ENCODE measurements around the gene MRPS15.

MRPS15 gene

GRCh38 chr1:36510418-36510817, 46.2 kb upstream of the MRPS15 start:
- Histone ChIP-seq H3K27me3 (ENCODE audit: insufficient read depth, low read length, poor library complexity) (peaks cover 9% of the 10 kb centered on the region), H3K36me3 (ENCODE audit: insufficient read depth, low read length) (no peaks in the 10 kb centered on the region), H2AFZ (ENCODE audit: low read depth, low read length) (no peak overlapping the region), H3K79me2 (ENCODE audit: insufficient read depth, low read length) (no peaks in the 10 kb centered on the region), H4K20me1 (ENCODE audit: insufficient read depth, low read length) (peaks cover 2% of the 10 kb centered on the region; the same call in 1 of the 2 replicates), H3K4me1 (ENCODE audit: insufficient read depth, low read length) (no peaks in the 10 kb centered on the region), H3K4me2 (ENCODE audit: insufficient read depth, low read length) (no peak overlapping the region), H3K27ac (ENCODE audit: low read length) (no peak overlapping the region), H3K4me3 (ENCODE audit: low read depth in 1 of 2, low read length in 2 of 2) (no peak overlapping the region), H3K9me3 (ENCODE audit: insufficient read depth, low read length, severe bottlenecking) (no peaks in the 10 kb centered on the region), H3K9ac (ENCODE audit: low read depth, low read length) (no peak overlapping the region)
- ATAC-seq (ENCODE audit: insufficient read depth, low read depth) (no peak), DNase-seq (no peak)
- TF ChIP-seq CTCF (IDR thresholded peaks at IDR 0.05; ENCODE audit: borderline replicate concordance, extremely low read depth, low read length, poor library complexity, severe bottlenecking) (no peak), EZH2 (IDR thresholded peaks at IDR 0.05; ENCODE audit: borderline replicate concordance, low read depth, low read length, severe bottlenecking) (no peak)

GRCh38 chr1:36508257-36508656, 44.1 kb upstream of the MRPS15 start:
- DNase-seq (no peak), ATAC-seq (ENCODE audit: insufficient read depth, low read depth) (no peak)
- Histone ChIP-seq H2AFZ (ENCODE audit: low read depth, low read length) (no peak overlapping the region), H3K4me3 (ENCODE audit: low read depth in 1 of 2, low read length in 2 of 2) (no peak overlapping the region), H4K20me1 (ENCODE audit: insufficient read depth, low read length) (no peaks in the 10 kb centered on the region), H3K36me3 (ENCODE audit: insufficient read depth, low read length) (no peaks in the 10 kb centered on the region), H3K4me1 (ENCODE audit: insufficient read depth, low read length) (no peaks in the 10 kb centered on the region), H3K9ac (ENCODE audit: low read depth, low read length) (no peak overlapping the region), H3K79me2 (ENCODE audit: insufficient read depth, low read length) (no peaks in the 10 kb centered on the region), H3K27ac (ENCODE audit: low read length) (no peak overlapping the region), H3K27me3 (ENCODE audit: insufficient read depth, low read length, poor library complexity) (peaks cover 24% of the 10 kb centered on the region), H3K4me2 (ENCODE audit: insufficient read depth, low read length) (no peak overlapping the region), H3K9me3 (ENCODE audit: insufficient read depth, low read length, severe bottlenecking) (no peaks in the 10 kb centered on the region)
- TF ChIP-seq EZH2 (IDR thresholded peaks at IDR 0.05; ENCODE audit: borderline replicate concordance, low read depth, low read length, severe bottlenecking) (no peak), CTCF (IDR thresholded peaks at IDR 0.05; ENCODE audit: borderline replicate concordance, extremely low read depth, low read length, poor library complexity, severe bottlenecking) (no peak)

- Histone ChIP-seq H3K9ac (ENCODE audit: low read depth, low read length) (no peak overlapping the region), H3K36me3 (ENCODE audit: insufficient read depth, low read length) (no peaks in the 10 kb centered on the region), H3K4me3 (ENCODE audit: low read depth in 1 of 2, low read length in 2 of 2) (no peak overlapping the region), H3K9me3 (ENCODE audit: insufficient read depth, low read length, severe bottlenecking) (no peaks in the 10 kb centered on the region), H3K4me2 (ENCODE audit: insufficient read depth, low read length) (no peak overlapping the region), H3K27ac (ENCODE audit: low read length) (no peak overlapping the region), H3K27me3 (ENCODE audit: insufficient read depth, low read length, poor library complexity) (peaks cover 31% of the 10 kb centered on the region), H2AFZ (ENCODE audit: low read depth, low read length) (no peak overlapping the region), H3K79me2 (ENCODE audit: insufficient read depth, low read length) (no peaks in the 10 kb centered on the region), H3K4me1 (ENCODE audit: insufficient read depth, low read length) (no peaks in the 10 kb centered on the region), H4K20me1 (ENCODE audit: insufficient read depth, low read length) (no peaks in the 10 kb centered on the region)
- DNase-seq (no peak), ATAC-seq (ENCODE audit: insufficient read depth, low read depth) (no peak)
- no peak for TF ChIP-seq EZH2 (IDR thresholded peaks at IDR 0.05; ENCODE audit: borderline replicate concordance, low read depth, low read length, severe bottlenecking)
- TF ChIP-seq CTCF (IDR thresholded peaks at IDR 0.05; ENCODE audit: borderline replicate concordance, extremely low read depth, low read length, poor library complexity, severe bottlenecking): no peak
Measured at GRCh38 chr1:36506276-36506920, 42.2 kb upstream of the MRPS15 start.

All from DND-41 (cell line).